ENCODE results near the gene RPS6KB1.
"Not testable (repeated sequence)": the region's sequence is repeated elsewhere in the genome, so short reads cannot be mapped to it uniquely, and the experiment has no call there.

The RPS6KB1 gene

DNA sequence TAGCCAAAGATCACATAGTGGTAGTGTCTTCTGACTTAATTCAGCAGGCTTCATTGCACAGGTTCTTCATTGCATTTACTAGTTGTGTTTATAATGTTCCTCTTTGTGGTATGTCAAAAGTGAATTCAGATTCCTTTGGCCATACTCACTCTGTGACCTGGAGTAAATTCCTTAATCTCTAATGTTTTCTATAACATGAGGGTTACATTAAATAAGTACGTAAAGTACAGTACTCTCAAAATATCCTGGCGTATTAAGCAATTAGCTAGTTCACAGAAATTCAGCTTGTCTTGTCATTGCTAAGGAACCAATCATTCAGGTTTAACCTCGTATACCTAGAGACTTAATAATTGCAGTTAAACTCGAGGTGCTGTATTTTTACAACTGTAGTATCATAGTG lies 4.2 kb downstream of the RPS6KB1 start:
- no peak overlapping the region for H3K27ac ChIP-seq
- TF ChIP-seq, protein P1, sequence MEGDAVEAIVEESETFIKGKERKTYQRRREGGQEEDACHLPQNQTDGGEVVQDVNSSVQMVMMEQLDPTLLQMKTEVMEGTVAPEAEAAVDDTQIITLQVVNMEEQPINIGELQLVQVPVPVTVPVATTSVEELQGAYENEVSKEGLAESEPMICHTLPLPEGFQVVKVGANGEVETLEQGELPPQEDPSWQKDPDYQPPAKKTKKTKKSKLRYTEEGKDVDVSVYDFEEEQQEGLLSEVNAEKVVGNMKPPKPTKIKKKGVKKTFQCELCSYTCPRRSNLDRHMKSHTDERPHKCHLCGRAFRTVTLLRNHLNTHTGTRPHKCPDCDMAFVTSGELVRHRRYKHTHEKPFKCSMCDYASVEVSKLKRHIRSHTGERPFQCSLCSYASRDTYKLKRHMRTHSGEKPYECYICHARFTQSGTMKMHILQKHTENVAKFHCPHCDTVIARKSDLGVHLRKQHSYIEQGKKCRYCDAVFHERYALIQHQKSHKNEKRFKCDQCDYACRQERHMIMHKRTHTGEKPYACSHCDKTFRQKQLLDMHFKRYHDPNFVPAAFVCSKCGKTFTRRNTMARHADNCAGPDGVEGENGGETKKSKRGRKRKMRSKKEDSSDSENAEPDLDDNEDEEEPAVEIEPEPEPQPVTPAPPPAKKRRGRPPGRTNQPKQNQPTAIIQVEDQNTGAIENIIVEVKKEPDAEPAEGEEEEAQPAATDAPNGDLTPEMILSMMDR (IDR thresholded peaks at IDR 0.05) = no peak
- no peak for TF ChIP-seq ZFX (IDR thresholded peaks at IDR 0.05; ENCODE audit: borderline replicate concordance)

DNA sequence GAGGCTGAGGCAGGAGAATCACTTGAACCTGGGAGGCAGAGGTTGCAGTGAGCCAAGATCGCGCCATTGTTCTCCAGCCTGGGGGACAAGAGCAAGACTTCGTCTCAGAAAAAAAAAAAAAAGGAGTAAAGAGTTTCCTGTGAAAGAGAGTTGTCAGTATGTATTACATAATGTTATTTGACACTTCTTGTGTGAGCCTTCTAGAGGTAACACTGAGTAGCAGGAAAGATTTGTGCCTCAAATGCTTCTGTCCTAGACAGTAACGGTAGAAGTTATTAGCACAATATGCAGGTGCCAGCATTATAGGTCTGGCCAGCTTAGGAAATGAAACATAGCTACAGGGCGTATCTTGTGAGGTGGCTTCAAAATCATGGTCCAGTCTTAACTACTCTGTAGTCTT lies 6.2 kb downstream of the RPS6KB1 start:
- TF ChIP-seq, protein P1 (IDR thresholded peaks at IDR 0.05) = peak; percentile 55
- no peak for TF ChIP-seq ZFX (IDR thresholded peaks at IDR 0.05; ENCODE audit: borderline replicate concordance)
- peak overlapping the region; percentile 49 for H3K27ac ChIP-seq

DNA sequence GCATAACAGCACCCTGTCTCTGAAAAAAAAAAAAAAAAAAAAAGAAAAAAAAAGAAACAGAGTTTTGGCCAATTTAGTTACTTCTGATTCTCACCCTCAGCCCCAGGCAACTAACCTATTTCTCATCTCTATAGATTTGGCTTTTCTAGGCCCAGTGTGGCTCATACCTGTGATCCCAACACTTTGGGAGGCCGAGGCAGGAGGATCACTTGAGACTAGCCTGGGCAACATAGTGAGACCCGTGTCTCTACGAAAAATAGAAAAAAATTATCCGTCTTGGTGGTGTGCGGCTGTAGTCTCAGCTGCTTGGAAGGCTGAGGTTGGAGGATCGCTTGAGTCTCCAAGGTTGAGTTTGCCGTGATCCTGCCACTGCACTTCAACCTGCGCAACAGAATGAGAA lies 8.7 kb downstream of the RPS6KB1 start:
- no peak for TF ChIP-seq ZFX (IDR thresholded peaks at IDR 0.05; ENCODE audit: borderline replicate concordance)
- TF ChIP-seq, protein P1 (IDR thresholded peaks at IDR 0.05) = no peak
- no peak overlapping the region for H3K27ac ChIP-seq

DNA sequence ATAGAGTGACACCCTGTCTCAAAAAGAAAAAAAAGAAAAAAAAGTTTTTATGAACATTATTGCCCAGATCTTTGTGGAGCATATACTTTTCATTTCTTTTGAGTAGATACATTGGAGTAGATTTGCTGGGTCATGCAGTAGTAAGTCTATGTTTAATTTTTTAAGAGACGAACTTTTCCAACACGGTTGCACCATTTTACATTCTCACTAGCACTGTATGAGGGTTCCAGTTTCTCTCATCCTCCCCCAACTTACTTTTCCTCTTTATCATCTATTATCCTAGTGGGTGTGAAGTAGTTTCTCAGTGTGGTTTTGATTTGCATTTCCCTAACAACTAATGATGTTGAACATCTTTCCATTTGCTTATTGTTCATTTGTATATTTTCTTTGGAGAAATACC lies 10.5 kb downstream of the RPS6KB1 start:
- no peak overlapping the region for H3K27ac ChIP-seq
- no peak for TF ChIP-seq ZFX (IDR thresholded peaks at IDR 0.05; ENCODE audit: borderline replicate concordance)
- TF ChIP-seq, protein P1 (IDR thresholded peaks at IDR 0.05) = no peak

DNA sequence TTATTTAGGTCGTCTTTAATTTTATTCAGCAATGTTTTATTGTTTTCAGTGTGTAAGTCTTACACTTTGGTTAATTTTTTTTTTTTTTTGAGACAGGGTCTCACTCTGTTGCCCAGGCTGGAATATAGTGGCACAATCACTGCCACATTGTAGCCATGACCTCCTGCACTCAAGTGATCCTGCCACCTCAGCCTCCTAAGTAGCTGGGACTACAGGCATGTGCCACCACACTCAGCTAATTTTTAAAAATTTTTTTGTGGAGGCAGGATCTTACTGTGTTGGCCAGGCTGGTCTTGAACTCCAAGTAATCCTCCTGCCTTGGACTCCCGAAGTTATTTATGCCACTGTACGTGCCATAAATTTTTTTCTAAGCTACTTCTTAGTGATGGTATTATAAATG lies 14.5 kb downstream of the RPS6KB1 start:
- no peak overlapping the region for H3K27ac ChIP-seq
- no peak for TF ChIP-seq ZFX (IDR thresholded peaks at IDR 0.05; ENCODE audit: borderline replicate concordance)

DNA sequence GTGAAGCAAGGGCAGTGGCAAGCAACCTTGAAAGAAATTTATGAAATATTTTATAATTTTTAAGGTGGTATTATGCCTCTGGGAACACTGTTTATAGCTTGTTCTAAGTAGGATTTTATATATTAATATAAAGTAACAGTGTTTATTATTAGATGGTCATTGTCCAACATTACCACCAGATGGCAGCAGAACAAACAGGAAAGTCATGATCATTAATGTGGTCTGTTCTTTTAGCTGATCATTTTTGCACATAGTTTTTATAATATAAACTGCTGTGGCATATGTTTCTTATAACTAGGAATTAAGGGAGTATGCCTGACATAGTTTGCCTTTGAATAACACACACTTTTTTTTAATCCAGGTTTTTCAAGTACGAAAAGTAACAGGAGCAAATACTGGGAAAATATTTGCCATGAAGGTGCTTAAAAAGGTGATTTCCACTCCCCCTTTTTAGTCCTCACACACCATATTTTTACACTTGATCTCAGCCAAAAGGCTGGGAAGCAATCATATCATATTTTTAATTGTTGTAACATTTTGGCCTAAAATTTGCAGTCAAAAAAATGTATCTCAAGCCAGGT lies 21.4 kb downstream of the RPS6KB1 start:
- TF ChIP-seq ZFX (IDR thresholded peaks at IDR 0.05; ENCODE audit: borderline replicate concordance) = no peak
- TF ChIP-seq, protein P1 (IDR thresholded peaks at IDR 0.05) = peak; percentile 85
- H3K27ac ChIP-seq = no peak overlapping the region

DNA sequence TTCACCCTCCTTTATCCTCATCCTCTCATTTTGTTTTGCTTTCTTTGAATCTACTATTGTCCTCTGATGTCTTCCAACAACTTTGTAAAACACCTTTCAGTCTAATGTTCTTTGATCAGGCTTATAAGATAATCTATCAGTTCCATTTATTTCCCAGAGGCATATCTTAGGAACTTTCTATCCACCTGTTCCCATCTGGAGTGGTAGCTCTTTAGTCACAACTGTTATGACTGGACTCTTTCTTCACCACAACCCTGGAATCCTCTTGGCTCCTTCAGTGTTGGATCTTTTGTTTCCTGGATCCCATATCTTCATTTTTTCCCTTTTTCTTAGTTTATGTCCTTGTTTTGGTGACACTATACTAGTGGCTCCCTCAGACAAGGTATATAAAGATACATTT lies 23.5 kb downstream of the RPS6KB1 start:
- TF ChIP-seq ZFX (IDR thresholded peaks at IDR 0.05; ENCODE audit: borderline replicate concordance) = no peak
- TF ChIP-seq, protein P1 (IDR thresholded peaks at IDR 0.05) = no peak
- no peak overlapping the region for H3K27ac ChIP-seq

DNA sequence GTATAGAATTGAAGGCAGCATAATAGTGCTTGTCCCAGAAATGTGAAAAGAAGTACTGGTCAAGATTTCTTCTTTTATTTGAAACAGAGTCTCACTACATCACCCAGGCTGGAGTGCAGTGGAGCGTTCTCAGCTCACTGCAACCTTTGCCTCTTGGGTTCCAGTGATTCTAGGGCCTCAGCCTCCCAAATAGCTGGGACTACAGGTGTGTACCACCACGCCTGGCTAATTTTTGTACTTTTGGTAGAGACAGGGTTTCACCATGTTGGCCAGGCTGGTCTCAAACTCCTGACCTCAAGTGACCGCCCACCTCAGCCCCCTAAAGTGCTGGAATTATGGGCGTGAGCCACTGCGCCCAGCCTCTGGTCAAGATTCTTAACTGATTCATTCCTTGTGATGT lies 27.7 kb downstream of the RPS6KB1 start:
- H3K27ac ChIP-seq = not testable (repeated sequence)

DNA sequence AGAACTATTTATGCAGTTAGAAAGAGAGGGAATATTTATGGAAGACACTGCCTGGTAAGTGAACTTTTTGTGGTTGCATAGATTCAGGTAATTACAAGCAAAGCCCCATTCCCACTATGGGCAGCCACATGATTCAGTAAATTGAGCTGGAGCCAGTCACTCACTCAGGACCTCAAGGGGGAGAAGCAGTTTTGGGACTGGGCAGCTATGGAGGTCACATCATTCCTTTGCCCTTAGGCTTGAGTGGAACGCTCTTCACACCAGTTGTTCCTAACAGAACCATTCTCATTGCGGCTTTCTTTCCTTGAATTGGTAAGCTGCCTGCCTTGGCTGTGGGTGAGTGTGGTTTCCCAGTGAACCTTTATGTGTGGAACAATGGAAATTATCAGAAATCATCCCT lies 37.2 kb downstream of the RPS6KB1 start:
- not testable (repeated sequence) for H3K27ac ChIP-seq

DNA sequence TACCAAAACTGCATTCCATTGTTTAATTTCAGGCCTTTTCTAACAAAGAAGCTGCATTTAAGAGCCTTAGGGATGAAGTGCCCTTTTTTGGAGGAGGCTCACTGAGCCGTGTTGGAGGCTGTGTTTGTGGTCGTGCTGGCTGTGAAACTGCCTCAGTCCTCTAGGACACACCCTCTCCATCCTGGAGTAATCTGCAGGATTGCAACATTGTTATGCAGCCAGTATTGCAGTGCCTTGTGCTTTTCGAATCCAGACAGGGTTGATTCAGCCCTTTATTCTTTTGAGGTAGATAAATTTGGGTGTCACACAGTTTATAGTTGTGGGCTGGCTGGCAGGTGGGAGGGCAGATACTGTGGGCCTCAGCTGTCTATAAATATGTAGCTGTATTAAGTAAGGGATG lies 37.8 kb downstream of the RPS6KB1 start:
- H3K27ac ChIP-seq = not testable (repeated sequence)

DNA sequence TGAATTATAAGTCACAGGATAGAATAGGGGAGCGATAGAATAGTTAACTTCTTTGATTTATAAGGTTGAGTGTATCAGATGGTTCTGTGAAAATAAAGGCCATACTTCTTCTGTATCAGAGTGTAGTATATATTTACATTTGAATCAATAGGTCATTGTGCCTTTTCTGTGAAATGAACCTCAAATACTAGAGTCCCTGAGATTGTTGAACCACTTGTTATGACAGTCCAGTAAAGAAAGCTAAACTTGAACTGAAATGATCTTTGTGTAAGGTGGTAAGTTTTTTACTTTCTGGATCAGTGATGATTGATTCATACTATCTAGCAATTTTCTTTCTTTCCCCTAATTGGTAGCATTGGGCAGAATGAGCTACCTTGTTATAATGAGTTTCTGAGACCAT lies 40.4 kb downstream of the RPS6KB1 start:
- not testable (repeated sequence) for H3K27ac ChIP-seq

DNA sequence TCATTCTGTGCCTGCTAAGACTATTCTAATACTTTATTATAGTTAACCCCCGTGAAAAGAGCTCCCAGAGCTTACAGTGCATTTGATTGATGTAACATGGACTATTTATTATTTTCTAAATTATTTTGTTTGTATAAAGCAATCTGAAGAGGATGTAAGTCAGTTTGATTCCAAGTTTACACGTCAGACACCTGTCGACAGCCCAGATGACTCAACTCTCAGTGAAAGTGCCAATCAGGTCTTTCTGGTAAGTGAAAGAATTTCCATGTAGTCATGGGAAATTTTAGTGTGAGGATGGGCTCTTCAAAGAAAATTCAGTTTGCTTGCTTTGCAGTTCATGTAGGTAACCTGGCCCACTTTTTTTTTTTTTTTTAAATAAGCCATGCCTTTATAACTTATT lies 47.8 kb downstream of the RPS6KB1 start:
- H3K27ac ChIP-seq = not testable (repeated sequence)

Measured in 22Rv1 (cell line).